HepG2 (cell line): ENCODE measurements around the gene COQ9. TPM values are rescaled to one million over a fixed set of nuclear protein-coding genes. Genes with fewer than 3 reads are reported as not detected.
A peak's percentile ranks its signal among the peaks of the same experiment; 100 is the strongest.

Experiments
- DNMT3B ChIP-seq: conservative IDR thresholded peaks from 2 replicates; pipeline ENCODE4 v1.6.1; 2016; ENCODE audit warnings: missing biosample characterization, control low read depth
- JUNB ChIP-seq: sonication (generic); formaldehyde crosslinking; IDR thresholded peaks from 2 replicates; pipeline ENCODE4 v1.8.0; 2022; ENCODE audit warnings: missing genetic modification reagents, mild to moderate bottlenecking, borderline replicate concordance
- KAT8 ChIP-seq: IDR thresholded peaks from 2 replicates; pipeline ENCODE4 v1.6.1; 2016; ENCODE audit warnings: missing genetic modification reagents, missing compliant biosample characterization
- MXI1 ChIP-seq: IDR thresholded peaks from 3 replicates; pipeline ENCODE4 v1.6.1; 2012; ENCODE audit warnings: low read depth, low read length, inconsistent platforms, borderline replicate concordance
- ONECUT2 ChIP-seq: sonication (generic); formaldehyde crosslinking; IDR thresholded peaks from 2 replicates; pipeline ENCODE4 v1.4.0; 2020; ENCODE audit warnings: missing genetic modification reagents
- PHB2 ChIP-seq: fragments of 450-650 bp; IDR thresholded peaks from 2 replicates; pipeline ENCODE4 v1.6.1; 2018; ENCODE audit not compliant: partially characterized antibody
- PLRG1 ChIP-seq: fragments of 450-650 bp; conservative IDR thresholded peaks from 2 replicates; pipeline ENCODE4 v1.6.1; 2016
- THAP11 ChIP-seq: IDR thresholded peaks from 2 replicates; pipeline ENCODE4 v1.6.1; 2016; ENCODE audit warnings: missing biosample characterization, missing genetic modification reagents
- ZBTB7A ChIP-seq: sonication (generic); formaldehyde crosslinking; IDR thresholded peaks from 2 replicates; pipeline ENCODE4 v1.8.0; 2022; ENCODE audit warnings: mild to moderate bottlenecking, missing genetic modification reagents
- ZBTB7B ChIP-seq: sonication (generic); formaldehyde crosslinking; IDR thresholded peaks from 2 replicates; pipeline ENCODE4 v1.4.0; 2020; ENCODE audit warnings: missing genetic modification reagents
- ZMAT3 ChIP-seq: sonication (generic); formaldehyde crosslinking; conservative IDR thresholded peaks from 2 replicates; pipeline ENCODE4 v1.7.0; 2021; ENCODE audit warnings: missing genetic modification reagents
- ZNF567 ChIP-seq: sonication (generic); formaldehyde crosslinking; IDR thresholded peaks from 2 replicates; pipeline ENCODE4 v1.8.1; 2023; ENCODE audit warnings: mild to moderate bottlenecking, missing genetic modification reagents, borderline replicate concordance
- ZNF878 ChIP-seq: sonication (generic); formaldehyde crosslinking; IDR thresholded peaks from 2 replicates; pipeline ENCODE4 v1.8.1; 2023; ENCODE audit warnings: mild to moderate bottlenecking, missing genetic modification reagents, moderate library complexity
- ZNF891 ChIP-seq: sonication (generic); formaldehyde crosslinking; IDR thresholded peaks from 2 replicates; pipeline ENCODE4 v1.5.0; 2020; ENCODE audit warnings: mild to moderate bottlenecking, missing genetic modification reagents
- polyA plus RNA-seq, 8 experiments: library from polyadenylated mRNA; depleted of rRNA in 3 of 8; stranded (reverse) in 7 of 8; unstranded in 1 of 8; fragments of >200 nt; fragmentation: Illumina TruSeq in 4 of 8; extraction: Trizol in 4 of 8; gene quantifications; 2 replicates each; pipeline versions ENCODE4 v1.2.1 to v1.2.3, GENCODE V29; 2011 to 2016; ENCODE audit warnings: low read depth in 4 of 8, missing spikeins in 1 of 8, mixed read lengths in 1 of 8; ENCODE audit not compliant: insufficient read depth in 1 of 8
- total RNA-seq, 5 experiments: library from RNA; depleted of rRNA; stranded (reverse); fragments of >200 nt; fragmentation: Illumina TruSeq; extraction: Trizol; gene quantifications; 2 replicates each; pipeline ENCODE4 v1.2.3, GENCODE V29; 2016; ENCODE audit warnings: low read depth in 1 of 5
- TF ChIP-seq, protein P1 (sequence below): sonication (generic); formaldehyde crosslinking; IDR thresholded peaks from 2 replicates; pipeline ENCODE4 v1.4.0; 2020; ENCODE audit warnings: missing genetic modification reagents, mild to moderate bottlenecking, borderline replicate concordance
- TF ChIP-seq, protein P2 (sequence below): sonication (generic); formaldehyde crosslinking; IDR thresholded peaks from 2 replicates; pipeline ENCODE4 v1.5.1; 2020; ENCODE audit warnings: missing genetic modification reagents, mild to moderate bottlenecking, borderline replicate concordance
- TF ChIP-seq, protein P3 (sequence below): sonication (generic); formaldehyde crosslinking; IDR thresholded peaks from 2 replicates; pipeline ENCODE4 v1.5.0; 2020; ENCODE audit warnings: missing genetic modification reagents

The COQ9 gene
- total and polyA plus RNA-seq, 2 of the 13 experiments (the other 11 are each of a cell fraction or from before 2014, with no cell fraction given): 57.5 to 108 TPM

DNA sequence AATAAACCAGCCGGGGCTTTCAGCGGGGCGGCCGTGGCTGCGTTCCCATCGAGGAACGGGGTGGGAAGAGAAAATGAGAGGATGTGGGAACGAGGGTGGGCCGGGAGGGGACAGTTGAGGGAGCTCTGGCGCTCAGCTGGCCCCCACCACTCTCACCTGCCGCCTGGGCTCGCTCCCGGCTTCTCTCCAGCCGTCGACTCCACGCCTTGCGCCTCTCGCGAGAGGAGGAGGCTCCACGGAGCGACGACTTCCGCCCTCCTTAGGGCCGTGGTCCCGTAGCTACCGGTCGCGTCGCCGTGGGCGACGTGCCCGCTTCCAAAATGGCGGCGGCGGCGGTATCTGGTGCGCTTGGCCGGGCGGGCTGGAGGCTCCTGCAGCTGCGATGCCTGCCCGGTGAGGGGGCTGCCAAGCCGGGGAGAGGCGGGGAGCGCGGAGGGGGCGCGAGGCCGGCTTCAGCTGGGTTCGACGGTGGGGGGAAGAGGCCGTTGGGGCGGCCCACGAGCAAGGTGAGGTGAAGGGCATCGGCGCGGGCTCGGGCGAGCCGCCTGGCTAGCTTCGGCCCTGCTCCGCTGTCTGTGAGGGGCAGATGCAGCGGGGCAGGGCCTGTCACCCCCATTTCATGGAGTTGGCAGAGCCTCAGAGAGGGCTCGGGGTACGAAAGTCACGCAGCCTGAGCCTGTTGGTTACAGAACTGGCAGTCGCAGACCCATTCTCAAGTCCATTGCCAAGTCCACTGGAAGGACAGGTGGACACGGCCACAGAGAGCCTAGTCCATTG, at the start of gene COQ9, which contains the start of gene CIAPIN1 (continued):
- TF ChIP-seq, protein P1, sequence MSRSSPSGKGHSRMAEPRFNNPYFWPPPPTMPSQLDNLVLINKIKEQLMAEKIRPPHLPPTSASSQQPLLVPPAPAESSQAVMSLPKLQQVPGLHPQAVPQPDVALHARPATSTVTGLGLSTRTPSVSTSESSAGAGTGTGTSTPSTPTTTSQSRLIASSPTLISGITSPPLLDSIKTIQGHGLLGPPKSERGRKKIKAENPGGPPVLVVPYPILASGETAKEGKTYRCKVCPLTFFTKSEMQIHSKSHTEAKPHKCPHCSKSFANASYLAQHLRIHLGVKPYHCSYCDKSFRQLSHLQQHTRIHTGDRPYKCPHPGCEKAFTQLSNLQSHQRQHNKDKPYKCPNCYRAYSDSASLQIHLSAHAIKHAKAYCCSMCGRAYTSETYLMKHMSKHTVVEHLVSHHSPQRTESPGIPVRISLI (CRISPR knock-in tag): peak; percentile 45; the same call in 1 of the 2 replicates
- no peak; the same call in 1 of the 2 replicates for TF ChIP-seq JUNB (CRISPR knock-in tag)
- TF ChIP-seq MXI1: peak; percentile 97
- TF ChIP-seq ZBTB7B: peak; percentile 61; the same call in 1 of the 2 replicates
- peak; percentile 97 for TF ChIP-seq KAT8 (CRISPR knock-in tag)
- peak; percentile 93 for TF ChIP-seq THAP11 (CRISPR knock-in tag)
- TF ChIP-seq DNMT3B (CRISPR knock-in tag): 0 out of 2 replicates have a peak, but pooled peaks have one; percentile 10
- TF ChIP-seq, protein P2, sequence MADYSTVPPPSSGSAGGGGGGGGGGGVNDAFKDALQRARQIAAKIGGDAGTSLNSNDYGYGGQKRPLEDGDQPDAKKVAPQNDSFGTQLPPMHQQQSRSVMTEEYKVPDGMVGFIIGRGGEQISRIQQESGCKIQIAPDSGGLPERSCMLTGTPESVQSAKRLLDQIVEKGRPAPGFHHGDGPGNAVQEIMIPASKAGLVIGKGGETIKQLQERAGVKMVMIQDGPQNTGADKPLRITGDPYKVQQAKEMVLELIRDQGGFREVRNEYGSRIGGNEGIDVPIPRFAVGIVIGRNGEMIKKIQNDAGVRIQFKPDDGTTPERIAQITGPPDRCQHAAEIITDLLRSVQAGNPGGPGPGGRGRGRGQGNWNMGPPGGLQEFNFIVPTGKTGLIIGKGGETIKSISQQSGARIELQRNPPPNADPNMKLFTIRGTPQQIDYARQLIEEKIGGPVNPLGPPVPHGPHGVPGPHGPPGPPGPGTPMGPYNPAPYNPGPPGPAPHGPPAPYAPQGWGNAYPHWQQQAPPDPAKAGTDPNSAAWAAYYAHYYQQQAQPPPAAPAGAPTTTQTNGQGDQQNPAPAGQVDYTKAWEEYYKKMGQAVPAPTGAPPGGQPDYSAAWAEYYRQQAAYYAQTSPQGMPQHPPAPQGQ (CRISPR knock-in tag): no peak
- peak; percentile 90; the same call in 1 of the 2 replicates for TF ChIP-seq ZNF567 (CRISPR knock-in tag)
- no peak for TF ChIP-seq ZBTB7A
- TF ChIP-seq ZNF878 (CRISPR knock-in tag): no peak
- TF ChIP-seq, protein P3, sequence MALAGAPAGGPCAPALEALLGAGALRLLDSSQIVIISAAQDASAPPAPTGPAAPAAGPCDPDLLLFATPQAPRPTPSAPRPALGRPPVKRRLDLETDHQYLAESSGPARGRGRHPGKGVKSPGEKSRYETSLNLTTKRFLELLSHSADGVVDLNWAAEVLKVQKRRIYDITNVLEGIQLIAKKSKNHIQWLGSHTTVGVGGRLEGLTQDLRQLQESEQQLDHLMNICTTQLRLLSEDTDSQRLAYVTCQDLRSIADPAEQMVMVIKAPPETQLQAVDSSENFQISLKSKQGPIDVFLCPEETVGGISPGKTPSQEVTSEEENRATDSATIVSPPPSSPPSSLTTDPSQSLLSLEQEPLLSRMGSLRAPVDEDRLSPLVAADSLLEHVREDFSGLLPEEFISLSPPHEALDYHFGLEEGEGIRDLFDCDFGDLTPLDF (CRISPR knock-in tag): peak; percentile 73
- TF ChIP-seq PHB2: no peak
- TF ChIP-seq ONECUT2 (CRISPR knock-in tag): peak; percentile 20; the same call in 1 of the 2 replicates
- TF ChIP-seq PLRG1: no peak
- peak; percentile 93 for TF ChIP-seq ZMAT3 (CRISPR knock-in tag)
- TF ChIP-seq ZNF891 (CRISPR knock-in tag): peak; percentile 79; the same call in 1 of the 2 replicates
